NCI-H748 (cell line): ENCODE measurements around the gene LRRFIP1.
"Not testable (repeated sequence)": the region's sequence is repeated elsewhere in the genome, so short reads cannot be mapped to it uniquely, and the experiment has no call there.

Experiments
- DNase-seq: peaks from one replicate; lab custom pipeline; 2025; ENCODE audit not compliant: unreplicated experiment; lab: John Stamatoyannopoulos, UW

The LRRFIP1 gene

GRCh38 chr2:237765875-237766274 lies 138.5 kb downstream of the LRRFIP1 start:
- DNase-seq: no peak

- no peak for DNase-seq
Measured at GRCh38 chr2:237766340-237766739, 139.0 kb downstream of the LRRFIP1 start.

GRCh38 chr2:237772513-237772912 lies 145.1 kb downstream of the LRRFIP1 start:
- DNase-seq: no peak

GRCh38 chr2:237773826-237774225 lies 146.4 kb downstream of the LRRFIP1 start:
- no peak for DNase-seq

GRCh38 chr2:237774811-237775553 lies 147.6 kb downstream of the LRRFIP1 start:
- peak; percentile 80 for DNase-seq

- no peak for DNase-seq
Measured at GRCh38 chr2:237779521-237779920, 152.1 kb downstream of the LRRFIP1 start.

- no peak for DNase-seq
Measured at GRCh38 chr2:237782181-237782580, 154.8 kb downstream of the LRRFIP1 start.

- DNase-seq: not testable (repeated sequence)
Measured at GRCh38 chr2:237783678-237784077, 156.3 kb downstream of the LRRFIP1 start.

- no peak for DNase-seq
Measured at GRCh38 chr2:237786936-237787335, 159.5 kb downstream of the LRRFIP1 start.

- DNase-seq: no peak
Measured at GRCh38 chr2:237790353-237790752, 163.0 kb downstream of the LRRFIP1 start.

- DNase-seq: no peak
Measured at GRCh38 chr2:237791977-237792727, 164.8 kb downstream of the LRRFIP1 start.

GRCh38 chr2:237797253-237797652 lies 169.9 kb downstream of the LRRFIP1 start:
- no peak for DNase-seq

GRCh38 chr2:237798236-237799059 lies 171.1 kb downstream of the LRRFIP1 start, which contains the start of gene RBM44:
TSS of gene RBM44 (plus strand) at chr2:237798779. CDS start at chr2:237813610, 14,831 bp downstream.
- DNase-seq: no peak

- DNase-seq: no peak
Measured at GRCh38 chr2:237799060-237799428, 171.7 kb downstream of the LRRFIP1 start.

- no peak for DNase-seq
Measured at GRCh38 chr2:237801466-237801865, 174.1 kb downstream of the LRRFIP1 start.

- no peak for DNase-seq
Measured at GRCh38 chr2:237806334-237806733, 178.9 kb downstream of the LRRFIP1 start.

GRCh38 chr2:237815637-237816036 lies 188.2 kb downstream of the LRRFIP1 start:
- DNase-seq: no peak

- DNase-seq: no peak
Measured at GRCh38 chr2:237816531-237816930, 189.1 kb downstream of the LRRFIP1 start.

- no peak for DNase-seq
Measured at GRCh38 chr2:237818066-237818473, 190.7 kb downstream of the LRRFIP1 start.

- no peak for DNase-seq
Measured at GRCh38 chr2:237819231-237819630, 191.8 kb downstream of the LRRFIP1 start.

GRCh38 chr2:237820421-237820820 lies 193.0 kb downstream of the LRRFIP1 start:
- DNase-seq: no peak
